ENCODE measurements around the gene SND1. TPM values are rescaled to one million over a fixed set of nuclear protein-coding genes. Genes with fewer than 3 reads are reported as not detected.
A peak's percentile ranks its signal among the peaks of the same experiment; 100 is the strongest.

Gene SND1
- total RNA-seq, 4 donors from 2014 or later = 62.0 to 89.4 (median 82.1) TPM

- no peak overlapping the region for H3K4me3 ChIP-seq (ENCODE audit: low read depth, poor library complexity, severe bottlenecking)
- 82 to 90% methylated on average over 6 of the region's 6 CpGs for WGBS, 2 donors
- TF ChIP-seq, protein P1, sequence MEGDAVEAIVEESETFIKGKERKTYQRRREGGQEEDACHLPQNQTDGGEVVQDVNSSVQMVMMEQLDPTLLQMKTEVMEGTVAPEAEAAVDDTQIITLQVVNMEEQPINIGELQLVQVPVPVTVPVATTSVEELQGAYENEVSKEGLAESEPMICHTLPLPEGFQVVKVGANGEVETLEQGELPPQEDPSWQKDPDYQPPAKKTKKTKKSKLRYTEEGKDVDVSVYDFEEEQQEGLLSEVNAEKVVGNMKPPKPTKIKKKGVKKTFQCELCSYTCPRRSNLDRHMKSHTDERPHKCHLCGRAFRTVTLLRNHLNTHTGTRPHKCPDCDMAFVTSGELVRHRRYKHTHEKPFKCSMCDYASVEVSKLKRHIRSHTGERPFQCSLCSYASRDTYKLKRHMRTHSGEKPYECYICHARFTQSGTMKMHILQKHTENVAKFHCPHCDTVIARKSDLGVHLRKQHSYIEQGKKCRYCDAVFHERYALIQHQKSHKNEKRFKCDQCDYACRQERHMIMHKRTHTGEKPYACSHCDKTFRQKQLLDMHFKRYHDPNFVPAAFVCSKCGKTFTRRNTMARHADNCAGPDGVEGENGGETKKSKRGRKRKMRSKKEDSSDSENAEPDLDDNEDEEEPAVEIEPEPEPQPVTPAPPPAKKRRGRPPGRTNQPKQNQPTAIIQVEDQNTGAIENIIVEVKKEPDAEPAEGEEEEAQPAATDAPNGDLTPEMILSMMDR (IDR thresholded peaks at IDR 0.05) = no peak
- TF ChIP-seq POLR2A (IDR thresholded peaks at IDR 0.05) = no peak
- DNase-seq (ENCODE audit: low spot score in 2 of 2) = peak in 1 of 2 donors; percentile 21
- intact Hi-C loops (cut with DNase I; ENCODE audit: low total_unique reads) = no loop called here
Measured at GRCh38 chr7:128000854-128001265, 348.9 kb downstream of the SND1 start.

- no peak for TF ChIP-seq POLR2A (IDR thresholded peaks at IDR 0.05)
- TF ChIP-seq, protein P1 (IDR thresholded peaks at IDR 0.05) = no peak
- 83 to 92% methylated on average over 3 of the region's 3 CpGs for WGBS, 2 donors
- intact Hi-C loops (cut with DNase I; ENCODE audit: low total_unique reads) = no loop called here
- H3K4me3 ChIP-seq (ENCODE audit: low read depth, poor library complexity, severe bottlenecking) = no peak overlapping the region
- no peak for DNase-seq (ENCODE audit: low spot score in 2 of 2)
Measured at GRCh38 chr7:128003167-128003566, 351.2 kb downstream of the SND1 start.

DNA sequence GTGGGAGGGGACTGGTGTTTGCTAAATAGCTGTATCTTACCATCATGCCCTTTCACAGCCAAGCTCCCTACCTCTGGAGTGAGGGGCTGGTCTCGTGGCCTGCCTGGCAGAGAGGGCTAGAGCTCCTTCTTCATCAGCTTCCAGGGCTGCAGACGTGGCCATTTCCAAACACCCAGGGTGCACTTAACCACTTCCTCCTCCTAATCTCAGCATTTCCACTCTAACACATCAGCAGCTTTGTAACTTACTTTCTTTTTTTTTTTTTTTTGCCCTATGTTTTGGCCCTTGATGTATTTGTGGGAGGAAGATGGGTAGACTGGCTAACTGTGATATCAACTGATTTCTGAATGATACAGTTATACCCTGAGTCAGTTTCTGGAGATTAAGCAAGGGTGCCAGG is 351.8 kb downstream of the SND1 start:
- TF ChIP-seq, protein P1 (IDR thresholded peaks at IDR 0.05) = no peak
- no peak for TF ChIP-seq POLR2A (IDR thresholded peaks at IDR 0.05)
- 56 to 61% methylated on average over 2 of the region's 2 CpGs for WGBS, 2 donors
- peak in 1 of 2 donors; percentile 80 for DNase-seq (ENCODE audit: low spot score in 2 of 2)
- H3K4me3 ChIP-seq (ENCODE audit: low read depth, poor library complexity, severe bottlenecking) = no peak overlapping the region
- intact Hi-C loops (cut with DNase I; ENCODE audit: low total_unique reads) = no loop called here

GRCh38 chr7:128004623-128005022 is 352.6 kb downstream of the SND1 start:
- intact Hi-C loops (cut with DNase I; ENCODE audit: low total_unique reads) = no loop called here
- WGBS, 2 donors = 92 to 93% methylated on average over 6 of the region's 6 CpGs
- TF ChIP-seq, protein P1 (IDR thresholded peaks at IDR 0.05) = no peak
- no peak for TF ChIP-seq POLR2A (IDR thresholded peaks at IDR 0.05)
- H3K4me3 ChIP-seq (ENCODE audit: low read depth, poor library complexity, severe bottlenecking) = no peak overlapping the region
- peak in 1 of 2 donors; percentile 26 for DNase-seq (ENCODE audit: low spot score in 2 of 2)

GRCh38 chr7:128005117-128005516 is 353.1 kb downstream of the SND1 start:
- 84 to 88% methylated on average over 7 of the region's 7 CpGs for WGBS, 2 donors
- H3K4me3 ChIP-seq (ENCODE audit: low read depth, poor library complexity, severe bottlenecking) = no peak overlapping the region
- no peak for TF ChIP-seq POLR2A (IDR thresholded peaks at IDR 0.05)
- TF ChIP-seq, protein P1 (IDR thresholded peaks at IDR 0.05) = no peak
- DNase-seq (ENCODE audit: low spot score in 2 of 2) = peak in 1 of 2 donors; percentile 67
- intact Hi-C loops (cut with DNase I; ENCODE audit: low total_unique reads) = no loop called here

GRCh38 chr7:128005759-128006159 is 353.8 kb downstream of the SND1 start:
- 80 to 90% methylated on average over 3 of the region's 3 CpGs for WGBS, 2 donors
- no peak for TF ChIP-seq POLR2A (IDR thresholded peaks at IDR 0.05)
- TF ChIP-seq, protein P1 (IDR thresholded peaks at IDR 0.05) = no peak
- no peak overlapping the region for H3K4me3 ChIP-seq (ENCODE audit: low read depth, poor library complexity, severe bottlenecking)
- DNase-seq (ENCODE audit: low spot score in 2 of 2) = peak in 1 of 2 donors; percentile 29
- intact Hi-C loops (cut with DNase I; ENCODE audit: low total_unique reads) = no loop called here
